Mesodermal cell (in vitro differentiated cells): ENCODE data around the gene ESR1. TPM values are rescaled to one million over a fixed set of nuclear protein-coding genes. Genes with fewer than 3 reads are reported as not detected.

Source experiments
- H3K27ac ChIP-seq: 2 replicates; pipeline ENCODE4 v1.7.0; 2013; ENCODE audit warnings: mild to moderate bottlenecking, low read depth, low read length, moderate library complexity; ENCODE audit not compliant: severe bottlenecking
- H3K36me3 ChIP-seq: 2 replicates; pipeline ENCODE4 v1.7.1; 2013; ENCODE audit warnings: mild to moderate bottlenecking, low read length, moderate library complexity; ENCODE audit not compliant: control insufficient read depth, insufficient read depth
- H3K4me1 ChIP-seq: one replicate; pipeline ENCODE4 v1.7.1; 2013; ENCODE audit warnings: mild to moderate bottlenecking, low read length; ENCODE audit not compliant: insufficient read depth, control insufficient read depth, poor library complexity, severe bottlenecking
- H3K4me3 ChIP-seq: 2 replicates; pipeline ENCODE4 v1.7.0; 2013; ENCODE audit warnings: low read length, control low read depth, mild to moderate bottlenecking; ENCODE audit not compliant: insufficient read depth, poor library complexity, severe bottlenecking; ENCODE audit errors: extremely low read depth
- H3K9me3 ChIP-seq: 2 replicates; pipeline ENCODE4 v1.7.1; 2013; ENCODE audit warnings: mild to moderate bottlenecking, low read length, moderate library complexity; ENCODE audit not compliant: control insufficient read depth
- WGBS, 2 experiments: methylation state at CpG; one replicate each; pipeline ENCODE4 v1.1.5; 2013; ENCODE audit warnings: missing lambda C conversion rate in 2 of 2; ENCODE audit not compliant: insufficient coverage in 2 of 2; 5-methylcytosine and 5-hydroxymethylcytosine counted together
- polyA plus RNA-seq, 2 experiments: library from polyadenylated mRNA; stranded (reverse); fragments of 50-300 nt; gene quantifications; one replicate each; pipeline ENCODE4 v1.2.3, GENCODE V29; 2013

Gene ESR1
- polyA plus RNA-seq (2013, experiment 1 of 2) = not detected
- 0.05 TPM for polyA plus RNA-seq (2013, experiment 2 of 2)

DNA sequence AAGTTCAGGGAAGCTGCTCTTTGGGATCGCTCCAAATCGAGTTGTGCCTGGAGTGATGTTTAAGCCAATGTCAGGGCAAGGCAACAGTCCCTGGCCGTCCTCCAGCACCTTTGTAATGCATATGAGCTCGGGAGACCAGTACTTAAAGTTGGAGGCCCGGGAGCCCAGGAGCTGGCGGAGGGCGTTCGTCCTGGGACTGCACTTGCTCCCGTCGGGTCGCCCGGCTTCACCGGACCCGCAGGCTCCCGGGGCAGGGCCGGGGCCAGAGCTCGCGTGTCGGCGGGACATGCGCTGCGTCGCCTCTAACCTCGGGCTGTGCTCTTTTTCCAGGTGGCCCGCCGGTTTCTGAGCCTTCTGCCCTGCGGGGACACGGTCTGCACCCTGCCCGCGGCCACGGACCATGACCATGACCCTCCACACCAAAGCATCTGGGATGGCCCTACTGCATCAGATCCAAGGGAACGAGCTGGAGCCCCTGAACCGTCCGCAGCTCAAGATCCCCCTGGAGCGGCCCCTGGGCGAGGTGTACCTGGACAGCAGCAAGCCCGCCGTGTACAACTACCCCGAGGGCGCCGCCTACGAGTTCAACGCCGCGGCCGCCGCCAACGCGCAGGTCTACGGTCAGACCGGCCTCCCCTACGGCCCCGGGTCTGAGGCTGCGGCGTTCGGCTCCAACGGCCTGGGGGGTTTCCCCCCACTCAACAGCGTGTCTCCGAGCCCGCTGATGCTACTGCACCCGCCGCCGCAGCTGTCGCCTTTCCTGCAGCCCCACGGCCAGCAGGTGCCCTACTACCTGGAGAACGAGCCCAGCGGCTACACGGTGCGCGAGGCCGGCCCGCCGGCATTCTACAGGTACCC lies at the start of gene ESR1:
Gene ESR1 (plus strand): TSS at position 170 of the 858 bp plus-strand sequence. CDS start 231 bp downstream, at position 401.
- 1 to 3% methylated on average over 44 to 65 of the region's 73 CpGs for WGBS, 2 experiments
- peak within 1 kb of the TSS; percentile 14 for H3K4me3 ChIP-seq
- peaks cover 7% of the 10 kb centered on the region for H3K4me1 ChIP-seq
- no peaks in the 10 kb centered on the region for H3K9me3 ChIP-seq
- H3K27ac ChIP-seq = no peak within 1 kb of the TSS
- H3K36me3 ChIP-seq = no peaks in the 10 kb centered on the region

DNA sequence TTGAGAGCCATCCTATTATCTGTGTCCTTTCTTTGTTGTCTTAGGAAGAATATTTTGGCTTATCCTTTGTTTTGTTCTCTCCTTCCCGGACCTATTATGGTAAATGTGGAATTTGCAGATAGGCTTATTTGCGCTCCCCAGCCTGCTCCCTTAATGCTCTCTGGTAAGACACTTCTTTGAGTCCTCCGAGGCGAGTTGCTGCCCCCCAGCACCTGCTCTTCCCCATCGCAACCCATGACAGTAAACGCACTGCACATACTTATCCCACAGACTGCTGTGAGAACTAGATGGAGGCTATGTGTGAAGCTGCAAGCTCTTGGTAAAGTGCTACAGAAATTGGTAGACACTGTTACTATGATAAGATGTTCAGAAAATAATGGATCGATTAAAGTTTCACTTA lies 47.0 kb upstream of the ESR1 start:
- H3K4me1 ChIP-seq = no peaks in the 10 kb centered on the region
- H3K27ac ChIP-seq = no peak overlapping the region
- WGBS, 2 experiments = 100% methylated on average over 5 of the region's 7 CpGs; no CpG with 5 or more reads in 1 of the 2 experiments
- H3K36me3 ChIP-seq = no peaks in the 10 kb centered on the region
- no peaks in the 10 kb centered on the region for H3K9me3 ChIP-seq
- no peak overlapping the region for H3K4me3 ChIP-seq

DNA sequence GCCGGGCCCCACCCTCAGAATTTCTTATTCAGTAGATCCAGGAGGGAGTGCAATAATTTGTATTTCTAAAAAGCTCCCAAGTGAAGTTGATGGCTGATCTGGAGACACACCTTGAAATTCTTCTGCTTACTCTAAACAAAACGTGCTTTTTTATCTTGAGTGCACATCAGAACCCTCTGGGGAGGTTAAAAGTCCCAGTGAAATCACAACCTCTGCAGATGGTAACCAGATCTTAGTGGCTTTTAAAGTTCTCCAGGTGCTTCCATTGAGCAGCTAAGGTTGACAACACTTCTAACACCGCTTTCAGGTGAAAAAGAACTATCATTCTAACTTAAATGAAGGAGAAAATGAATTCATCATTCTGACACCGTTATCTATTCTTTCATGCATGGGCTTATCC lies 45.6 kb upstream of the ESR1 start:
- H3K27ac ChIP-seq = no peak overlapping the region
- H3K4me1 ChIP-seq = no peaks in the 10 kb centered on the region
- WGBS, 2 experiments = 75 to 86% methylated on average over 1 of the region's 4 CpGs
- no peaks in the 10 kb centered on the region for H3K36me3 ChIP-seq
- H3K9me3 ChIP-seq = no peaks in the 10 kb centered on the region
- H3K4me3 ChIP-seq = no peak overlapping the region

DNA sequence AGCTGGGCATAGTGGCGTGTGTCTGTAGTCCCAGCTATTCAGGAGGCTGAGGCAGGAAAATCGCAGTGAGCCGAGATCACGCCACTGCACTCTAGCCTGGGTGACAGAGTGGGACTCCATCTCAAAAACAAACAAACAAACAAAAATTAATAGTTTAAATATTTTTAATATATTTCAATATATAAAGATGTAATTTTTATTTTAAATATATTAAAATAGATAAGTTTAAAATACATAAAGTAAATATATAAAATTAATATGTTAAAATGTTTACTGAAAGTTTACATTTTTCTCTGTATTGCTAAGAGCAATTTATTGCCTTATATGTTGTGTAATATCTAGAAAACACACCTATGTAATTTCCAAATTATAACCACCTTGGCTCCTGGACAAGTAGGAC lies 44.7 kb upstream of the ESR1 start:
- Histone ChIP-seq H3K4me1 (no peaks in the 10 kb centered on the region), H3K9me3 (no peaks in the 10 kb centered on the region), H3K36me3 (no peaks in the 10 kb centered on the region), H3K4me3 (no peak overlapping the region), H3K27ac (no peak overlapping the region)
- WGBS, 2 experiments = 100% methylated on average over 1 of the region's 4 CpGs

DNA sequence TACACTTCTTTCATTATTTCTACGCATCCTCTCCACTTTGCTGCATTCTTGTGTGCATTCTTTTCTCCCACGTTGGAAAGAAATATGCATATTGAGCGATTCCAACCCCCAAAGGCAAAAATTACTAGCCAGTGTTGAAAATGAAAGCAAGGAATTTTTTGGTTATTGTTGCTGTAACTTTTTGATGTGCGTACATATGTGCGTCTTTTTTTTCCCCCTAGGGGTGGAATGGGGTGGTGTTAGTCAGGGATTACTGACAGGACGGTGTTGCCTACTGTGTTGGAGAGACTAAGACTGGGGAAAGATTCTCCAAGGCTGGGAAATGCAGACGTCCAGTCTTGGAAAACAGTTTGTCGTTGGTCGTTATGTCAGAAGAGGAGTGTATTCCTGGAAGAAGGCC lies 44.2 kb upstream of the ESR1 start:
- H3K4me3 ChIP-seq = no peak overlapping the region
- no peak overlapping the region for H3K27ac ChIP-seq

DNA sequence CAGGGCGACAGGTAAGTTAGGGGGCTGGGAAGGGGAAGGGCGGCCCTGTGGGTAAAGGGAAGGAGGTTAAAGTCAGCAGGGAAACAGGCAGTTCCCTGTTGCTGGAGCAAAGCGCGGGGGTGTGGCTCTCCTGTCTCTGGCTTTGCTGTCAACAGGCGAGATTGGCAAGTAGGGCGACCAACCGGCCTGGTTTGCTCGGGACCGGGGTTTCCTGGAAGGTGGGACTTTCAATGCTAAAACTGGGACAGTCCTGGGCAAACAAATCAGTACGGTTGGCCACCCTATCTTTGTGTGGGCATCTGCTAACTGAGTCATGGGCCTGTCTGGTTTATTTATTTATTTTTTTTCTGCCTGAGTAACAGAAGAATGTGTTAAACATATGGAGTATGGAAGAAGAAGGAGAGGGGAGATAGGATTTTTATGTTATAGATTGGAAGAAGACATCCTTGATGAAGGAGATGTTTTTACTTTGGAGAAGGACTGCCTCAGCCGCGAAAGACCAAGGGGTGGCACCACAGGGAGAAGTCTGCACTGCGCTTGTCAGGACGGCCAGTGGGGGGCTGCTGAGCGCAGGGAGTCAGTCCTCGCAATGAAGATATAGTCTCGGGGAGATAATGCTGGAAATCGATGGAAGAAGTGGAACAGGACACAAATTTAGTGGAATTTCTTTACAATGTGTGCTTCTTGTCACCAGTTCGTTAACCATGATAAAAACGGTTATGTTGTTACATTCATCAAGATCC lies 43.4 kb upstream of the ESR1 start:
- WGBS, 2 experiments = 10 to 37% methylated on average over 16 to 18 of the region's 20 CpGs

More for the DNA sequence above, 44.2 kb upstream of the ESR1 start:
- 88 to 96% methylated on average over 4 to 7 of the region's 9 CpGs for WGBS, 2 experiments
- H3K4me1 ChIP-seq = no peaks in the 10 kb centered on the region
- no peaks in the 10 kb centered on the region for H3K36me3 ChIP-seq
- H3K9me3 ChIP-seq = no peaks in the 10 kb centered on the region

DNA sequence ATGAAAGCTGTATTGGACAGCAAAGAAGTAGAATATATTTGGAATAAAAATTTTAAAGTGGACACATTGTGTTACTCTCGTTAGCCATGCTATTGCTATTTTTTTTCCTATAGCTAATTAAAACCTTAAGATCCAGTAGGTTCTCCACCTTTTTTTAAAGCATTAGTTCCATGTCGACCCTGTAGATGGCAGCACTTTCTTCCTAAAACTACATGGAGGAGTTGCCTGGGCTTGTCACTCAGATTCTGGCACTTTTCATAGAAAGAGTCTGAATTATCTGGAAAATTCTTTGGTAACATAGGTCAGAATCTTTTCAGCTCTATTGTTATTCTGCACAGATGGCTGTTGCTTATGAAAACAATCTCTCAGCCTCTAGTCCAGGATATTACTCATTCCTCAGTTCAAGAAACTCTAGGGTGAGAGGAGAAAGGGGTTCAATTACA lies 42.0 kb upstream of the ESR1 start:
- no peak overlapping the region for H3K27ac ChIP-seq
- no peaks in the 10 kb centered on the region for H3K9me3 ChIP-seq
- no peak overlapping the region for H3K4me3 ChIP-seq
- no peaks in the 10 kb centered on the region for H3K36me3 ChIP-seq
- no peaks in the 10 kb centered on the region for H3K4me1 ChIP-seq
- 10% methylated on average over 2 of the region's 2 CpGs; no CpG with 5 or more reads in 1 of the 2 experiments for WGBS, 2 experiments

More for the DNA sequence above, 43.4 kb upstream of the ESR1 start:
- no peaks in the 10 kb centered on the region for H3K9me3 ChIP-seq
- no peak overlapping the region for H3K4me3 ChIP-seq
- H3K4me1 ChIP-seq = no peaks in the 10 kb centered on the region
- H3K27ac ChIP-seq = peak overlapping the region; percentile 69
- H3K36me3 ChIP-seq = no peaks in the 10 kb centered on the region

DNA sequence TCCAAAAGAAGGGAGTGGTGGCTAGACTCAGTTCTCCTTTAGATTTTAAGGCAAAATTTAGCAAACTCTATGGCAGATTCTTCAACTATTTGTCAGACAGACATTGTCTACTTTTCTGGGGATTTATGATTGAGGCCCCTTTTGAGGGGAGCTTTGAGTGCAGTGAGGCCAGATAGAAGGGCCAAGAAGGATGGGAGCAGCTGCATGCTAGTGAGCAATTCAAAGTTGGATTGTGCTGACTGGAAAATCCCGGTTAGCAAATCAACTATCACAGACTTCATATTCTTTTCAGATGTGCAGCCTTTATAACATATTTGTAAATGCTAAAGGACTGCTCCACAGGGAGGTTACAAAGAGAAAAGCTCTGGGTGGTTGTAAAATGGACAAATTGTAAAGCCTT lies 35.0 kb upstream of the ESR1 start:
- Histone ChIP-seq H3K4me1 (no peaks in the 10 kb centered on the region), H3K9me3 (no peaks in the 10 kb centered on the region), H3K4me3 (no peak overlapping the region), H3K36me3 (no peaks in the 10 kb centered on the region), H3K27ac (no peak overlapping the region)
- no CpG with 5 or more reads among the region's 1 CpG for WGBS, 2 experiments

DNA sequence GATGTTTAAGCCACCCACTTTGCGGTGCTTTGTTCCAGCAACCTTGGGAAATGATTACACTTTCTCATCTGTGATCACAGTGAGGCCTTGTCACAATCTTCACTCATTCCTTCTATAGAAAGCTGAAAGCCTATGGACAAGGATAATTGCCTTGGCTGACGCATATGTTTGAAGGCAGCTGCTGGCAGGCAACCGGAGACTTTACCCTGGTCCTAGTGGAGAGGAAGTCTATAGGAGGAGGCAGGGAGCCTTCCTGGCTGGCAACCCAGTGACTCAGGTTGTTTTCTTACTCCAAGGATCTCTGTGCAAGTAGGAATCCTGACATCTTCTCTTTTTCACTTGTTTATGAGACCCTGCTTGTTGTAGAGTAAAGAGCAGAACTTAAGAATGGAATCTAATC lies 34.1 kb upstream of the ESR1 start:
- Histone ChIP-seq H3K9me3 (no peaks in the 10 kb centered on the region), H3K4me3 (no peak overlapping the region), H3K27ac (no peak overlapping the region), H3K4me1 (no peaks in the 10 kb centered on the region), H3K36me3 (no peaks in the 10 kb centered on the region)
- WGBS, 2 experiments = 82 to 94% methylated on average over 1 to 3 of the region's 3 CpGs

DNA sequence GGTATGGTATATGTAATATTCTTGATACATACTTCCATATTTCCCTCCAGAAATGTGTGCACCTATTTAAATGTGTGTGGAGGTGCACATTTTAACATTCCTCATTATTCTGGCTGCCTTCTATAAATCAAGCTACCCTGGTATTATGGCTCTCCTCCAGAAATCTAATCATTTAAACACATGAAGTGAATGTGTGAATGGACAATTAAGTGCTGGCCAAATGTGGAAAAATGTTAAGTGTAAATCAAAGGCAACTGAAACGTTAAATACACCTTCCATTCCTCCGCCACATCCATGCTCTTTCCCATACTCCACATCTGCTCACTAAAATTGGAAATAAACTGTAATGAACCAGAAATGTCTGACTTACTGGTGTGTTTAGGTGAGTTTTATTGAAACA lies 24.9 kb upstream of the ESR1 start:
- Histone ChIP-seq H3K27ac (no peak overlapping the region), H3K4me3 (no peak overlapping the region), H3K4me1 (no peaks in the 10 kb centered on the region), H3K9me3 (no peaks in the 10 kb centered on the region), H3K36me3 (no peaks in the 10 kb centered on the region)
- WGBS, 2 experiments = no CpG with 5 or more reads among the region's 2 CpGs
